Hematopoietic multipotent progenitor cell treated with erythropoietin and hydrocortisone succinate and interleukin-3 and kit ligand, for 6 days (in vitro differentiated cells): ENCODE measurements around the gene REC8.

Experiments
- DNase-seq: peaks from one replicate; pipeline ENCODE4 v3.0.0-alpha.2; 2015

REC8 gene

DNA sequence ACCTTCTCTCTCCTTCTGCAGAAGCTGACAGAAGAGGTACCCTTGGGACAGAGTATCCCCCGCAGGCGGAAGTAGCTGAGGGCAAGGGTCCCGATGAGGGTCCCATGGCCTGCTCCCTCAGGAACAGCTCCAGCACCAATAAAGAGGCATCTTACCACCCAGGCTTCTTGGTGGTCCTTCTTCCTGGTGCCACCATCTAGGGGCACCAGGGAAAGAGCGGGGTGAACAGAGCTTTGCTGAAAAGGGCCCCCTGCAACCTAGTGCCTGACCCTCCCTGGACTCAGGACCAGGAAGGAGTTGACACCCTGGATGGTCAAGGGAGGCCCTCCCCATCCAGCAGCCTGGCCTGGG is 11.4 kb upstream of the REC8 start:
- DNase-seq, result no peak

- DNase-seq, result peak; percentile 98
Observed at GRCh38 chr14:24160850-24161804, 10.8 kb upstream of the REC8 start, which contains the start of gene IRF9. TSS of gene IRF9 (plus strand) at chr14:24161265. CDS start at chr14:24162145, 880 bp downstream.

DNA sequence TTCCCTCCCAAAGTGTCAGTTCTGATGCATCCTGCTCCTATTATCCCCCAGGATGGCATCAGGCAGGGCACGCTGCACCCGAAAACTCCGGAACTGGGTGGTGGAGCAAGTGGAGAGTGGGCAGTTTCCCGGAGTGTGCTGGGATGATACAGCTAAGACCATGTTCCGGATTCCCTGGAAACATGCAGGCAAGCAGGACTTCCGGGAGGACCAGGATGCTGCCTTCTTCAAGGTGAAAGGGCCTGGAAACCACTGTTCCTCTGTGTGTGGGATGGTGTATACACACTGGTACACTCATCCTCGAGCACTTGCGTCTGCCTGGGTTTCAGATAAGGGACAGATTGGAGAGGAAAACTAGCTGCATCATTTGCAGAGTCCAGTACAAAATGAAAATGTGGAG is 9.8 kb upstream of the REC8 start:
- DNase-seq, result no peak

DNA sequence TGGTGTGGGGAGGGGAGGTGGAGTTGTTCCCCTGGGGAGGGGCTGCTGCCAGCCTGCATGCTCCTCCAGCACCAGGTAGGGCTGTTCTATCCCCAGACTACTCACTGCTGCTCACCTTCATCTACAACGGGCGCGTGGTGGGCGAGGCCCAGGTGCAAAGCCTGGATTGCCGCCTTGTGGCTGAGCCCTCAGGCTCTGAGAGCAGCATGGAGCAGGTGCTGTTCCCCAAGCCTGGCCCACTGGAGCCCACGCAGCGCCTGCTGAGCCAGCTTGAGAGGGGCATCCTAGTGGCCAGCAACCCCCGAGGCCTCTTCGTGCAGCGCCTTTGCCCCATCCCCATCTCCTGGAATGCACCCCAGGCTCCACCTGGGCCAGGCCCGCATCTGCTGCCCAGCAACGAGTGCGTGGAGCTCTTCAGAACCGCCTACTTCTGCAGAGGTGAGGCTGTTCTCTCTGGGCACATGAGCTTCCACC is 7.3 kb upstream of the REC8 start:
- no peak for DNase-seq

DNA sequence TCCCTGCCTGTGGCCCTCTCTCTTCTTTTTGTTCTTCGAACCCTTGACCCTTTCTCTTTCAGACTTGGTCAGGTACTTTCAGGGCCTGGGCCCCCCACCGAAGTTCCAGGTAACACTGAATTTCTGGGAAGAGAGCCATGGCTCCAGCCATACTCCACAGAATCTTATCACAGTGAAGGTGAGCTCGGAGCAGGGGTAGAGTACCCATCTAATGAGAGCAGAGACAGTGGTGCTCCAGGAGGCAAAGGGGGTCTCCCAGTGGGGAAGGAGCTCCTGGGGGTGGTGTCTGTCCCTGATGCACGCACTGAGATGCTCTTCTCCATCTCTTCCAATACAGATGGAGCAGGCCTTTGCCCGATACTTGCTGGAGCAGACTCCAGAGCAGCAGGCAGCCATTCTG is 6.1 kb upstream of the REC8 start:
- DNase-seq, result no peak

- no peak for DNase-seq
Observed at GRCh38 chr14:24167469-24168114, 4.3 kb upstream of the REC8 start.

DNA sequence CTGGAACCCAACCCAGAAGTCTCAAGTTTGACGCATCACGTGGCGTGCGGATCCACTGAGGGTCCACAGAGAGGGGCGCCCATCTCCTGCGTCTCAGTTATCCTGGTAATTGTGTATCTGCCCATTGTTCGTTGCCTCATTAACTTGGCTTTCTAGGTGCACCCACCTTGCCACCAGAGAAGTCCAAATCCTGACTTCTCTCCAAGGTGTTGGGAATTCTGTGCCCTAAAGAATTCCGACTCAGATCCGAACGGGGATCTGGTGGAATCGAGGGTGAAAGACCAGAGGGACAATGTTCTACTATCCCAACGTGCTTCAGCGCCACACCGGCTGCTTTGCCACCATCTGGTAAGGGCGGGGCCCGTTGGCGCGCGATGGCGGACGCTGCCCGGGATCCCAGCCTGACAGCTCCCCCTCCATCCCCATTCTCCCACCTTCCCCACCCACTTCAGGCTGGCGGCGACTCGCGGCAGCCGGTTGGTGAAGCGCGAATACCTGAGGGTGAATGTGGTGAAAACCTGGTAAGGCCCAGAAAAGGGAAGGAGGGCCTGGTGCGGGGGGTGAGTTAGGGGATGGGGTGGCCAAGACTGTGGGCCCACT is 481 bp downstream of the REC8 start:
- peak; percentile 49 for DNase-seq

DNA sequence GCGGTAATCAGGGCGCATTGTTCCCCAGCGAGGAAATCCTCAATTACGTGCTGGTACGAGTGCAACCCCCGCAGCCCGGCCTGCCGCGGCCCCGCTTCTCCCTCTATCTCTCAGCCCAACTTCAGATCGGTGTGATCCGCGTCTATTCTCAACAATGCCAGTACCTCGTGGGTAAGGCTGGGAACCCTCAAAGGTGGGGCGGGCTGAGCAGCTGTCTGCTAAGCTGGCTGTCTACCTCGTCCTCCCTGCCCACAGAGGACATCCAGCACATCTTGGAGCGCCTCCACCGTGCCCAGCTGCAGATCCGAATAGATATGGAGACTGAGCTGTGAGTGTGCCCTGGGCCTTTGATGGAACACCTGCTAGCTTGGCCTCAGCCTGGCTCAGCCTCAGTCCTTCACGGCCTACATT is 996 bp downstream of the REC8 start:
- DNase-seq, result no peak

DNA sequence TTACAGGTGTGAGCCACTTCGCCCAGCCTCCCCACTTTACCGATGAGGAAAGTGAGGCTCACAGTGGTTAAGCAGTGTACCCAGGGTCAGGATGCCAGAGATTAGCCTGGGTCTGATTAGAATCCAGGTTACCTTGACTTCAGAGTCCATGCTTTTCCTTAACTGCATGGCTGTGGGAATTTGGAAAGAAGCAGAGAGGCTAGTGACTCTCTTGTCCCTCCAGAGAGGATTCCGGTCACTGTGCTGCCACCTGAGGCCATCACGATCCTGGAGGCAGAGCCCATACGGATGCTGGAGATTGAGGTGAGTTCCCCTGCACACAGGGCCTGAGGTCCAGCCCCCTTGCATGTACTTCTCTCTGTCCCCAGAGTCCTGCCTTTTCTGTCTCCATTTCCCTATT is 4.7 kb downstream of the REC8 start:
- no peak for DNase-seq

DNA sequence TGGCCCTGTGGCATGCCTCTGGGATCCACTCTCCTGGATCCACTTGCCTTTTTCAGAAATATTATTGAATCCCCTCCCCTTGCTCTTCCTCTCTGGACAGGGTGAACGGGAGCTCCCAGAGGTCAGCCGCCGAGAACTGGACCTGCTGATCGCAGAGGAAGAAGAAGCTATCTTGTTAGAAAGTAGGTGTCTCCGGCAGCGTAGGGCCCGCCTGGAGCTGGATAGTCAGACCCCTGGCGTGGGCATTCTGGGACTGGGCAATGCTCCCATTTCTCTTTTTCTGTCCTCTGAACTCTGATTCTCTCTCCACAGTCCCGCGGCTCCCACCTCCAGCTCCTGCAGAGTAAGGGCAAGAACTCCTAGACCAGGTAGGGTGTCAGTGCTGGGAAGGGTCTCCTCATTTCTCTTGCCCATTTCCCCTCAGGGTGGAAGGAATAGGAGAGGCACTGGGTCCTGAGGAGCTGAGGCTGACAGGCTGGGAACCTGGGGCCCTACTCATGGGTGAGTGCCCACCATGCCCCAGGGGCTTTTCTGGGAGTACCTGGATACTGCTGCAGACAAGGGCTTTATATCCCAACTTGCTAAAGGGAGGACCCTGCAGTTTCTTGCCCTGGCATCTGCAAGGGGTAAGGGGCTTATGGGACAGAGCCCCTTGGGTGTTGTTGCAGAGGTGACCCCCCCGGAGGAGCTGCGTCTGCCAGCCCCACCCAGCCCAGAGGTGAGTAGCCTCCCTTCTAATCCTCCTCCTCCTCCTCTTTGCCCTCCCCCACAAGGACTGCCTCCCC is 5.4 kb downstream of the REC8 start:
- no peak for DNase-seq

GRCh38 chr14:24177891-24178290 is 6.0 kb downstream of the REC8 start:
- DNase-seq, result no peak

GRCh38 chr14:24178399-24179178 is 6.7 kb downstream of the REC8 start:
- no peak for DNase-seq

DNA sequence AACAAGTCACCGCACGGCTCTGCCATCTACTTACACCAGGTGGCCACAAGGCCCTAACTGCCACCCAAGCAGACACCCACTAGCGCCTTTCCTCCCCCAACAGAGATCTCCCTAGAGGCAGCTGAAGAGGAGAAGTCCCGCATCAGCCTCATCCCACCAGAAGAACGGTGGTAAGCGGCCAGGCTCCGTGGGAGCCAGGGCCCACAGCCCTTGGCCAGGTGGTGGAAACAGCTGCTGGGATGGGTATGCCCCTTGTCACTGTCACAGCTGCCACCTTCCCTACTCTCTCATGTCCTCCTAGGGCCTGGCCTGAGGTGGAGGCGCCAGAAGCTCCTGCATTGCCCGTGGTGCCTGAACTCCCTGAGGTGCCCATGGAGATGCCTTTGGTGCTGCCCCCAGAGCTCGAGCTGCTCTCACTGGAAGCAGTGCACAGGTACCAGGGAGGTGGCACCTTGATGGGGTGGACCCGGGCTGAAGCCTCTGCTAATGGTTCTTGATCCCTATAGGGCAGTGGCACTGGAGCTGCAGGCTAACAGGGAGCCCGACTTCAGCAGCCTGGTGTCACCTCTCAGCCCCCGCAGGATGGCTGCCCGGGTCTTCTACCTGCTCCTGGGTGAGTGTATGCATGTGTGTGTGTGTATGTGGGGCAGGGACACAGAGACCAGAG is 7.5 kb downstream of the REC8 start:
- DNase-seq, result no peak

DNA sequence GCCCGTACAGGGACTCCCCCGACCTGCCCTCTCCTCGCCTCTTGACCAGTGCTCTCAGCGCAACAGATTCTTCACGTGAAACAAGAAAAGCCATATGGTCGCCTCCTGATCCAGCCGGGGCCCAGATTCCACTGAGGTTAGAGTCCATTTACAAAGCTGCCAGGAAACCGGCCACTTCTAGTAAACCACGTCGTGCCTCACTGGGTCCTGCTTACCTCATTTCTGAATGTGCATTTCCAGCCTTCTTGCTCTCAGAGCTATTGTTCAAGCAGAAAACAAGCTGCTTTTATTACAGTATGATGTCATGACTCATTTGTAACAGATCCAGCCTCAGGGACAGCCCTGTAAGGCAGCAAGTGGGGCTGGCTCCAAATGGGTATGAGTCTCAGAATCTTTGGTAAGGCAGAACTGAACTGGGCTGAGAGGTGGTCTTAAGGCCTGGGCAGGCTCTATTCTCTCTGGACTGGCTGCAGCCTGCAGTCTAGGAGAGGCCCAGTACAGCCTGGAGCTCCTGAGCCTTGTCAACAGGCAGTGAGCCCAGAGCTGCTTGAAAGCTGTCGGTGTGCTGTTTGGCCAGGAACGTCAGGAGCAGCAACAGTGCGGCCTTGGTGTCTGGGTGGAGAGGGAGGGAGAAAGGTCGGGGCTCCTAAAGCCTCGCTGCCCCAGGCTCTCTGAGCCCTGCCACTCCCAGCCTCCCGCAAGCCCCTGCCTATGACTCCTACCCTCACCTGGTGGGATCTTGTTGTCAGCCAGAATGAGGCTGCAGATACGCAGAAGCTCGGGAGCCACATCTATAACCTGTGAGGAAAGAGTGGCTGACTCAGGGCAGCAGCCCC is 8.3 kb downstream of the REC8 start:
- no peak for DNase-seq

DNA sequence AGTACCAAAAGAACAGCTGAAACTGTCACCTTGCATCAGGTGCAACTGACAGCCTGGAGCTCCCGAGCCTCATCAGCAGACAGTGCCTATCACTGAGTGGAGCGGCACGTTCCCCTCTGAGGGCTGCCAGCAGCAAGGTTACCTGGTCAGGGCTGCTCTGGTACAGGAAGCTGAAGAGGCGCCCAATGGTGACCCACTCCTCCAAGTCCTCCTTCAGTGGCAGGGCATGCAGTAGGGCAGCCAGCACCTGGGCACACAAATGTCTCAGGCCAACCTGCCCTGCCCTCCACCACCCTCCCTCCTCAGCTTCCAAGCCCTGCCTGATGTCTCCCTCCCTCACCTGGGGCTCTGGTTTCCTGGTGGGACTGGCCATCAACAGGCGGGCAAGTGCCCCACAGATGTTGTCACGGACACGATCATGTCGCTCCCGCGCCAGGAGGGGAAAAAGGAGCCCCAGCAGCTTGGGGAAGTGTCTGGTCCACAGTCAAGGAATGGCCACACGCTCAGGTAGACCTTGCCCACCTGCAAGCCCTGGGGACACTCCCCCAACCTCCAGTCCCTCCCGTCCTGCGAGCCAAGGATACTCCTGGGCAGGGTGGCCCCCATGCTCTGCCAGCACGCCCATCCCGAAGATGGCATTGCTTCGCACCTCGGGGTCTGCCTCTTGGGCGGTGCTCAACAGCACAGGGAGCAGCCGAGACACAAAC is 9.6 kb downstream of the REC8 start:
- DNase-seq, result peak; percentile 0

- no peak for DNase-seq
Observed at GRCh38 chr14:24182110-24182882, 10.4 kb downstream of the REC8 start.

DNA sequence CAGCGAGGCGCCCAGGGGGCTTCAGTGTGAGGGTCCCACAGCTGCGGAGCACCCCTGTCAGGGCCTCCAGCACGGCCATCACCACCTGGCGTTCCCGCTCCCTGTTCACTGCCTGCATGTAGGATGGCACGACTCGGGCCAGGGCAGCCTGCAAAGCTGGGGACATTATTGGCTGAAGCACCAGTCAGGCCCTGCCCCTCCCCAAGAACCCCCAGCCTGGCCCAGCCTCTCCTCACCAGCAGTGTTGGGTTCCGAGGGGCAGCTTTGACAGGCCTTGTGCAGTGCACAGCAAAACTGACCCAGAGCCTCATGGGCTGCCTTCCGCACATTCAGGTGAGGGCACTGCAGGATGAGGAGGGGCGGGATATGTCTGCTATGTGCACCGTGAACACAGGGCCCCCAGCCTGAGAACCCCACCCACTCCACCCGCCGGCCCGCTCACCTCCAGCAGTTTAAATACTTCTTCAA is 11.2 kb downstream of the REC8 start:
- no peak for DNase-seq

DNA sequence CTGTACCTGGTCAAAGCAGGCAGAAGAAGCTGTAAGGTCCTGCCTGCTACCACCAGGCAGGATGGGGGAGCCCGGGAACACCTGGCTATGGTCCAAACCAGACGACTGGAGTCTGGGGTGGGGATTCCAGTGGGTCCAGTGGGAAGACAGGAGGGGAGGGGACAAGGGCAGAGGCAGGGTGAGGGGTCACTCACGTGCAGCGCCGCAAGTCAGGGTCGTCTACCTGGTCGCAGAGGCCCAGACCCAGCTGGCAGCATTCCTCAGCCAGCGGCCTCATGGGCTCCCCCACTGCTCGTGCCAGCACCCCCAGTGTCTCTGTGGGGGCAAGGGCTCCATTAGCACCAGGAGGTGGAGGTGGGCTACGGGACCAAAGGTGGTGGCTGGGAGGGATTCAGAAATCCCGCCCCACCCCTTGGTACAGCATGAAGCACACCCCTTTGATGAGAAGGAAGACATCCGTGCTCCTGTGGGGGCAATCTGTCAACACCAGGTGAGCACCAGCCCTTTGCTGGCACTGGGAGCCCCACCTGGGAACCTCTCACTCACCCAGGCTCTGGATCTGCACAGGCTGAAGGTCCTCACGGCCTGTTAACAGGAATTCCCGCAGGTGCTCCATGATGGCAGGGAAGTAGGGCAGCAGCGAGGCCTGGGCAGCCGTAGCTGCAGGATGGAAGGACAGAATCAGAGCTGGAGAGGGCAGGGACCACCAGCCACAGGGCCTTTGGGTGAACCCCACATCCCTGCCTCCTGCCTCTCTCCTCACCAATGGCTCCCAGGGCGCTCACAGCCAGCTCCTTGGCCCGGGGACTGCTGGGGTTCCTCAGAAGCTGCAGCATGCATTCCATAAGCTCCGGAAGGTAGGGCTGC is 12.5 kb downstream of the REC8 start:
- no peak for DNase-seq
